GM23248 (cell line): ENCODE measurements around the gene PSMG3. TPM values are rescaled to one million over a fixed set of nuclear protein-coding genes. Genes with fewer than 3 reads are reported as not detected.

Experiments used
- DNase-seq: peaks from one replicate; pipeline ENCODE4 v3.0.0-alpha.2; 2015
- H2AFZ ChIP-seq: fragments of 200-600 bp; sonication (generic); 2 replicates; pipeline ENCODE4 v1.6.1; 2016; ENCODE audit warnings: antibody characterized with exemption
- H3F3A ChIP-seq: fragments of 200-600 bp; sonication (generic); 2 replicates; pipeline ENCODE4 v1.6.1; 2016; ENCODE audit warnings: mild to moderate bottlenecking, antibody characterized with exemption, mixed run types; ENCODE audit not compliant: insufficient read depth
- H3K27ac ChIP-seq: fragments of 200-600 bp; sonication (generic); 2 replicates; pipeline ENCODE4 v1.5.1; 2016; ENCODE audit warnings: mild to moderate bottlenecking
- H3K27me3 ChIP-seq: fragments of 200-600 bp; sonication (generic); replicated peaks from 2 replicates; pipeline ENCODE4 v1.6.1; 2016; ENCODE audit warnings: mild to moderate bottlenecking; ENCODE audit not compliant: insufficient read depth
- H3K36me3 ChIP-seq: fragments of 200-600 bp; sonication (generic); 2 replicates; pipeline ENCODE4 v1.6.1; 2016; ENCODE audit warnings: low read depth, mild to moderate bottlenecking
- H3K4me1 ChIP-seq: fragments of 200-600 bp; sonication (generic); 2 replicates; pipeline ENCODE4 v1.6.1; 2016; ENCODE audit warnings: mild to moderate bottlenecking; ENCODE audit not compliant: insufficient read depth
- H3K4me2 ChIP-seq: fragments of 200-600 bp; sonication (generic); one replicate; pipeline ENCODE4 v1.6.1; 2016; ENCODE audit warnings: mild to moderate bottlenecking; ENCODE audit not compliant: unreplicated experiment
- H3K4me3 ChIP-seq: fragments of 200-600 bp; sonication (generic); 2 replicates; pipeline ENCODE4 v1.5.1; 2016; ENCODE audit warnings: mild to moderate bottlenecking
- H3K79me2 ChIP-seq: fragments of 200-600 bp; sonication (generic); 2 replicates; pipeline ENCODE4 v1.6.1; 2016; ENCODE audit warnings: mild to moderate bottlenecking; ENCODE audit not compliant: insufficient read depth
- H3K9ac ChIP-seq: fragments of 200-600 bp; sonication (generic); 2 replicates; pipeline ENCODE4 v1.6.1; 2016; ENCODE audit warnings: mild to moderate bottlenecking
- H3K9me2 ChIP-seq: fragments of 200-600 bp; sonication (generic); 2 replicates; pipeline ENCODE4 v1.6.1; 2016; ENCODE audit warnings: mixed run types, mild to moderate bottlenecking, moderate library complexity; ENCODE audit not compliant: insufficient read depth
- H3K9me3 ChIP-seq: fragments of 200-600 bp; sonication (generic); one replicate; pipeline ENCODE4 v1.6.1; 2017; ENCODE audit warnings: low read depth
- H4K20me1 ChIP-seq: fragments of 200-600 bp; sonication (generic); 2 replicates; pipeline ENCODE4 v1.6.0; 2016; ENCODE audit not compliant: insufficient read depth
- EZH2 ChIP-seq: fragments of 200-600 bp; sonication (generic); IDR thresholded peaks from 2 replicates; pipeline ENCODE4 v1.6.1; 2018; ENCODE audit warnings: antibody characterized with exemption, mild to moderate bottlenecking; ENCODE audit not compliant: insufficient read depth, poor library complexity, severe bottlenecking
- EZH2phosphoT487 ChIP-seq: fragments of 200-600 bp; sonication (generic); IDR thresholded peaks from 2 replicates; pipeline ENCODE4 v1.6.1; 2018; ENCODE audit warnings: antibody characterized with exemption, moderate library complexity, mild to moderate bottlenecking, low read depth; ENCODE audit not compliant: insufficient read depth
- WGBS, 2 experiments: methylation state at CpG; one replicate each; pipeline ENCODE4 v1.1.6; 2015 to 2017; ENCODE audit warnings: low lambda C conversion rate in 2 of 2, low coverage in 1 of 2; ENCODE audit errors: missing lambda C conversion rate in 2 of 2; 5-methylcytosine and 5-hydroxymethylcytosine counted together
- in situ Hi-C: fragments of 300-500 bp; cut with MboI; formaldehyde crosslinking; loops from 2 replicates; pipeline ENCODE4 v1.15.0; 2020
- polyA plus RNA-seq: library from polyadenylated mRNA; unstranded; fragments of >200 nt; fragmentation: Nextera tagmentation; extraction: Ambion mirVana; gene quantifications from 2 replicates; pipeline ENCODE4 v1.2.1, GENCODE V29; 2016
- total RNA-seq: library from RNA; depleted of rRNA; stranded (reverse); fragments of >200 nt; shearing (Covaris generic); gene quantifications from 2 replicates; pipeline ENCODE4 v1.2.3, GENCODE V29; 2014

PSMG3 gene
- total and polyA plus RNA-seq, 2 experiments from 2014 or later = 28.3 to 58.1 TPM

- Histone ChIP-seq H3K9ac (no peak overlapping the region), H3K4me2 (no peak overlapping the region), H4K20me1 (no peaks in the 10 kb centered on the region), H3K36me3 (no peaks in the 10 kb centered on the region), H3K9me2 (no peaks in the 10 kb centered on the region), H3K27me3 (no peaks in the 10 kb centered on the region), H3K9me3 (no peaks in the 10 kb centered on the region), H2AFZ (no peak overlapping the region), H3K79me2 (no peaks in the 10 kb centered on the region), H3K27ac (no peak overlapping the region), H3F3A (no peaks in the 10 kb centered on the region), H3K4me1 (peaks cover 11% of the 10 kb centered on the region), H3K4me3 (no peak overlapping the region)
- in situ Hi-C loops = no loop called here
- TF ChIP-seq EZH2 (no peak), EZH2phosphoT487 (no peak)
- WGBS, 2 experiments = 89 to 93% methylated on average over 8 to 10 of the region's 10 CpGs
- no peak for DNase-seq
Observed at GRCh38 chr7:1557771-1558170, 12.1 kb downstream of the PSMG3 start.

GRCh38 chr7:1557006-1557405 is 12.8 kb downstream of the PSMG3 start:
- H4K20me1 ChIP-seq = no peaks in the 10 kb centered on the region
- H3K27ac ChIP-seq = no peak overlapping the region
- no peak overlapping the region for H3K9ac ChIP-seq
- no peaks in the 10 kb centered on the region for H3K27me3 ChIP-seq
- no peak overlapping the region for H3K4me3 ChIP-seq
- no peaks in the 10 kb centered on the region for H3K9me3 ChIP-seq
- H3K4me2 ChIP-seq = no peak overlapping the region
- WGBS, 2 experiments = 88% methylated on average over 6 to 7 of the region's 7 CpGs
- H3K4me1 ChIP-seq = peaks cover 11% of the 10 kb centered on the region
- H3F3A ChIP-seq = no peaks in the 10 kb centered on the region
- no peaks in the 10 kb centered on the region for H3K79me2 ChIP-seq
- no peaks in the 10 kb centered on the region for H3K9me2 ChIP-seq
- H3K36me3 ChIP-seq = no peaks in the 10 kb centered on the region
- in situ Hi-C loops = no loop called here
- no peak for DNase-seq
- no peak overlapping the region for H2AFZ ChIP-seq
- TF ChIP-seq EZH2phosphoT487 (no peak), EZH2 (no peak)

DNA sequence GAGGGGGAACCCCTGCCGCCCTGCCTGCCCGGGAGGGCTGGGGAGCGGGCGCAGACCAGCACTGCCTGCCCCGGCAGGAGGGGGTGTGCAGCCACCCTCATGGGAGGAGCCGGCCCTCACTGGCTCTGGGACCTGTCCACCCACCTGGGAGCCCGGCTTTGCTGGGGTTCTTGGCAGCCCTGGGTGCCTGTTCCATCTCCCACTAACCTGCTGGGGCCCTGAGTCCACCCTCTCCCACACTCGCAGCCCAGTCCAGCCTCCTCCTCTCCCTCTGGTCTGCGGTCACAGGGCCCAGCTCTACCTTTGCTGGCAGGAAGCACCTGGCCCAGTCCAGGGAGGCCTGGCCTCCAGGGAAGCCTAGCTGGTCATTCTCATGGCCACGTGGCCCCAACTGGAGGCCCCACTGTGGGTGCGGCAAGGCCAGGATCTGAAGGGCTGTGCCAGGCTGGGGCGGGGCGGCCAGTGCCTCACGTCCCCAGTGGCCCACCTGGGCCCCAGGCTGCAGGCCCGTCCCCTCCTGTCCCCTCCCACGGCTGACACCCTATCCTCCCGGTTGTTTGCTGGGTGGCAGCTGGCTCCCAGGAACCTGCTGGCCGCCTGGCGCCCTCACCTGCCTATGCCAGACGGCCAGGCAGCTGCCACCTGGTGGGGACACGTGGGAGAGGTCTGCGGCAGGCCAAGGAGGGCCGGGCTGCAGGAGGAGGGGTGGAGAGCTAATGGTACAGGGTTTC is 13.9 kb downstream of the PSMG3 start, which contains the start of gene TMEM184A:
TSS of gene TMEM184A (minus strand) at position 393 of the 731 bp plus-strand sequence. CDS start 721 bp downstream, outside the sequence.
- Histone ChIP-seq H3K9me3 (no peaks in the 10 kb centered on the region), H3K79me2 (no peaks in the 10 kb centered on the region), H3K4me3 (no peak within 1 kb of the TSS), H3K9ac (peak within 1 kb of the TSS; percentile 31; the same call in 1 of the 2 replicates), H2AFZ (peak within 1 kb of the TSS; percentile 44), H3K27ac (no peak within 1 kb of the TSS), H3K4me1 (peaks cover 11% of the 10 kb centered on the region), H3K9me2 (no peaks in the 10 kb centered on the region), H3K27me3 (no peaks in the 10 kb centered on the region), H3K36me3 (no peaks in the 10 kb centered on the region), H3F3A (no peaks in the 10 kb centered on the region), H3K4me2 (peak within 1 kb of the TSS; percentile 35), H4K20me1 (no peaks in the 10 kb centered on the region)
- in situ Hi-C loops = no loop called here
- TF ChIP-seq EZH2phosphoT487 (no peak), EZH2 (no peak)
- no peak for DNase-seq
- WGBS, 2 experiments = 62 to 63% methylated on average over 18 to 22 of the region's 23 CpGs

DNA sequence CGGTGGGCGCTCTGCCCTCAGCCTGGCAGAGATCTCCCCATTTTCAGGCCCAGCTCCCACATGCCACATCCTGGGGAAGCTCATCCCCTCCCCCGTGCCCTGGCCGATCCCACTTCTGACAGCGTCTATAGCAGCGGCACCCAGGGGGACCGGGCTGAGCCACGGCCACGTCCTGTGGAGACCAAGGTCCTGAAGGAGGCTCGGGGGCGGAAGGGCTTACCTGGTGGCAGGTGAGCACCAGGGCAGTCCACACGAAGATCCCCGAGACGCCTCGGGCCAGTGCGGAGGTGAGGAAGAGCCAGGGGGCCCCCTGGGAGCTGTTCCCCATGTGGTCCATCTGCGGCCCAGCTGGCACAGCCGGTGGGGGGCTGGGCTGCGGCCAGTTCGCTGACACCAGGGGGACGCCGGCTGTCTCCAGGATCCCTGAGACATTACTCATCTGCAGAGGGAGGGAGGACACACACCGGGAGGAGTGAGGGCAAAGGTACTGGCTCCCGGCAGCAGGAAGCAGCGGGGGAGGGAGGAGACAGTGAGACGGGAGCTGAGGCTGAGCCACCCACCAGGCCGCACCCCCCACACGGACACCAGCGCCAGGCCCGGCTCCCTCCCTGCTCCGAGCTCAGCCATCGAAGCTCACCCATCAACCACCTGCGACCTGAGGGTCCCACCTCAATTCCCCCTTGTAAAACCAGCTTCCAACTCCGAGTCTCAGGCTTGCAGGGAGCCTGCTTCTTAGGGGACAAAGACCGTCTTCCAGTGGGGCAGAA is 14.6 kb downstream of the PSMG3 start:
- TF ChIP-seq EZH2phosphoT487 (no peak), EZH2 (no peak)
- Histone ChIP-seq H3K9ac (peak overlapping the region; percentile 31; the same call in 1 of the 2 replicates), H4K20me1 (no peaks in the 10 kb centered on the region), H3K9me2 (no peaks in the 10 kb centered on the region), H3K4me2 (peak overlapping the region; percentile 35), H3K79me2 (no peaks in the 10 kb centered on the region), H3K9me3 (no peaks in the 10 kb centered on the region), H2AFZ (peak overlapping the region; percentile 44), H3F3A (no peaks in the 10 kb centered on the region), H3K27ac (no peak overlapping the region), H3K36me3 (no peaks in the 10 kb centered on the region), H3K4me3 (no peak overlapping the region), H3K27me3 (no peaks in the 10 kb centered on the region), H3K4me1 (peaks cover 11% of the 10 kb centered on the region)
- in situ Hi-C loops = no loop called here
- WGBS, 2 experiments = 17 to 21% methylated on average over 30 to 35 of the region's 35 CpGs
- DNase-seq = peak; percentile 86
